T-helper 9 cell (primary cell): Measurements from ENCODE around the gene SERPINH1.

Source experiments
- DNase-seq: peaks from one replicate; pipeline ENCODE4 v3.0.0-alpha.2; 2020

The SERPINH1 gene

DNA sequence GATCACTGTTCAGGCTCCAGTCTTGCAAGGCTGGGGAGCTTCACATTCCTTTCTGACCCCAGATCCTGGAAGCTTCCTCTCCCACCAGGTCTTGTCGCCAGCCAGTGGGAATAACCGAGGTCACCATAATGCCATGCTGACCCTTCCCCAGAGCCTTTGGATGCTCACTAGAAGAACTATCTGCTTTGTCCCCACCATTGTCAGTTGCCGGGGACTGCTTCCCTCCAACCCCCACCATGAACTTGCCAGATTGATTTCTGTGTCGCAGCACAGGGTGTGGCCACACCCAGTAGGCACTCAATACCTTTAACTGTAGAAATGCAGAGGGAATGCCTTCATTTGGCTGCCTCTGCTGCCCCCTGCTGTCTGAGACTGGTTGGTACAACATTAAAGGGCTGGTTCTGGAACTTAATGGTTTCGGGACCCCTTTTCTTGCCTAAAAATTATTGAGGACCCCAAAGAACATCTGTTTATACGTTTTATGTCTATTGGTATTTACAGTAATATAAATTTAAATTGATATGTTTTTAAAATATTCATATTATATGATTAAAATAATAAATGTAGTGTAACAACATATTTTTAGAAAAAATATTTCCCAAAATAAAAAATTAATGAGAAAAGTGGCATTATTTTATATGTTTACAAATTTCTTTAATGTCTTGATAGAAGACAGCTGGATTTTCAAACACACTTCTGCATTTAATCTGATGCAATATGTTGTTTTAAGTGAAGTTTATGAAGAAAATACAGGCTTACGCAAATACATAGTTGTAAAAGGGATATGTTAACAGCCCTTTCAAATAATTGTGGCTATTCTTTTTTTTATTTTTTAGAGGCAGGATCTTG, 29.6 kb upstream of the SERPINH1 start:
- DNase-seq = peak; percentile 85

DNA sequence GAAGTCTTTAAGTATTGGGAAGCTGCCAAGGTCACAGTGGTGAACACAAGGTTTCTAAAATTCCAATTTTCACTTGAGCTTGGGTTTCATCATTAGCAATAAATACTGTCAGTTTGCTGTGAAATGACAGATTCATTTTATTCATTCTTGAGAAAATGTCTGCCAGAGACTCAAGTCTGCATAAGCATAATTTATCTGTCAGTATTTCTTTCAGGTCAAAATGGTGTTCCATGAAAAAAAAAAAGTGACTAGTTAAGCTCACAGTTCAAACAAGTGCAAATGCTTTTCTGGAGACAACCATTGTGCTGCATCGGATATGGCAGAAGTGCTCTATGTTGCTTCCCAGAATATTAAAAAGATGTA, 28.2 kb upstream of the SERPINH1 start:
- no peak for DNase-seq

DNA sequence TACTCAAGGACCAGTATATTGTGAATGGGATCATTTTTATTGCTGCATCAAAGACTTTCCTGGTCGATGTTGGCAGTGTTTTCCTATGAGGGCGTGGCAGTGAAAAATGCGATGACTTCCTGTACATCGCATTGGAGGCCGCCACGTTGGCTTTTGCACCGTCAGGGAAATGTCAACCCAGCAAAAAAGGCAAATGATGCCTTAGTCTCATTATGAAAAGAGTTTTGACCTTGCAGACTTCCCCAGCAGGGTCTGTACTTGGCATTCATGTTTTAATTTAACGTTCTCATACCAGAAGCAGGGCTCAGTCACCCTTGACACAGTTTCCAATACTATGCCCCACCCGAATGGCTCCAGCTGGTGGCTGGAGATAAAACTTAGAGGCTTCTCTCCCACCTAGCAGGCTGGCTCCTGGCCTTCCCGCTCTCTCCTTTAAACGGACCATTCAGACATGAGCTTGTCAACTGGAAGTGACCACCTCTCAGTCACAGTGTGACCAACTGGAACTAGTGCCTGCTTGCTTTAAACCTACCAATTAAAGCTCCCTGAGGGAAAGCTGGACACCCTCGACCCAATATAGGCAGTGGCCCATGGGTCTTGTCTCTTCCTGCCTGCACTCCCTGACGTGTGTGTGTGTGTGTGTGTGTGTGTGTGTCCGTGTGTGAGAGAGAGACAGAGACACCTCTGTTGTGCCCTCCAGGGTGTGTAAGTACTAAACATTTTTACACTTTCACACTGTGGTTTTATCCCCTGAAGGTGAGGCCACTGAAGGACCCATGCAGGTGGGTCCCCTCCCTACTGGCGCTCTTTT, 27.6 kb upstream of the SERPINH1 start:
- DNase-seq = no peak

- no peak for DNase-seq
Observed at GRCh38 chr11:75535071-75535470, 27.0 kb upstream of the SERPINH1 start.

DNA sequence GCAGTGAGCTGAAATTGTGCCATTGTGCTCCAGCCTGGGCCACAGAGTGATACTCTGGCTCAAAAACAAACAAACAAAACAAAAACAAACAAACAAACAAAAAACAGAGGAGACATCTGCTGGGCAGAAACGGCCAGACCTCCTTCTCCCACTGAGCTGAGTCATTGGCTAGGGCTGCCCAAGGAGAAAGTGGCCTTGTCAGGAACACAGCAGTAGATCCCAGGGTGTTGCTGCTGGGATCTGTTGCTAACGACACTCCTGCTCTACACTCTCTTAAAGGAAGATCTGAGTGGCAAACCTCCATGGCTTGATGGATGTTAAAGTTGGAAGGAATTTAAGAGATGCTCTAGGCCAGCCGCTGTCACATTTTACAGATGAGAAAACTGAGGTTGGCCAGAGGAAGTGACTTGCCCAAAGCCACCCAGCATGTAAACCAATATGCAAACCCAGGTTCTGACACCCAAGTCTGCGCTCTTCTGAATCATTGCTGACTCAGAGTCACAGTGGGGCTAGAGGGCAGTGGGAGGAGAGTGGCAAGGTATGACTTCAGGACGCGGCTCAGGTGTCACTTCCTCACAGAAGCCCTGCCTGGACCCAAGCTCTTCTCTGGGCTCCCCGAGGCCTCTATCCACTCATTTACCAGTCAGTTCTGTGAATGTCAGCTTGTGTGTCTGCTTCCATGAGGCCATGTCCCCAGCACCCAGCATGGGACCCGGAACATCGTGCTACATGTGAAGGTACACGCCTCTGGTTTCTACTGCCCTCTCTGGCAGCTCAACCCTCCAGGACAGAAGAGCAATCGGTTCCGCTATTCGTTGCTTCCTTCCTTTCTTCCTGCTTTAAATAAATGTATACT, 25.0 kb upstream of the SERPINH1 start:
- no peak for DNase-seq

- DNase-seq = no peak
Observed at GRCh38 chr11:75537740-75538139, 24.3 kb upstream of the SERPINH1 start.

GRCh38 chr11:75538150-75538942, 23.7 kb upstream of the SERPINH1 start:
- no peak for DNase-seq

GRCh38 chr11:75539459-75540334, 22.4 kb upstream of the SERPINH1 start:
- no peak for DNase-seq

- no peak for DNase-seq
Observed at GRCh38 chr11:75541193-75542087, 20.6 kb upstream of the SERPINH1 start.

GRCh38 chr11:75542088-75542438, 20.0 kb upstream of the SERPINH1 start:
- no peak for DNase-seq

DNA sequence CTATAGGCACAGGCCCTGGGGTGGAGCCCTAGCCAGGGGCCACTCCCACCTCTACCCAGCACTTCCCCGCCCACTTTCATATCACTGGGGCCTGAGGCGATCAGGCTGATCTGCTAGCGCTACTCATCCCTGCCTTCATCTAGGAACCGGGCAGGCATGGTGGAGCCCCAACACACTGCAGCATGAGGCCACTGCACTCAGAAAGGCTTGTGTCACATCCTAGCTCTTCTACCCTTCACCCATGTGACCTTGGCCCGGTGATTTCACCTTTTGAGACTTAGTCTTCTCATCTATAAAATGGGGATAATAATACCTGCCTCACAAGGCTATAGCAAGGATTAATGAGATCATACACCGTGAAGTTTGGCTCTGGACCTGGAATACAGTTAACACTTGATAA, 18.2 kb upstream of the SERPINH1 start:
- DNase-seq = no peak

DNA sequence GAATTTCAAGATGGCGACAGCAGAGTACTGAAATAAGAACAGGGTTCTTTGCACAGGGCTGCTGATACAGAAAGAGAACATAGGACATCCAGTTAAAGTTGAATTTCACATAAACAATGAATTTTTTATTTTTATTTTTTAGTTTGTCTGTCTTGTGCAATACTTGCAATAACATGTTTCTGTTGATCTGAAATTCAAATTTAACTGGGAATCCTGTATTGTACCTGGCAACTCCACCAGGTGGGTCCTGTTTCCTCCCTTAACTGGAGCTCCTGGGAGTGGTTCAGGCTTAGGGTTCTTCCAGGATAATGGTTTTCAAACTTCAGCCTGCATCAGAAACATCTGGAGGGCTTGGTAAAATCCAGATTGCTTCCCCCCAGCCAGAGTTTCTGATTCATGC, 14.9 kb upstream of the SERPINH1 start:
- no peak for DNase-seq

DNA sequence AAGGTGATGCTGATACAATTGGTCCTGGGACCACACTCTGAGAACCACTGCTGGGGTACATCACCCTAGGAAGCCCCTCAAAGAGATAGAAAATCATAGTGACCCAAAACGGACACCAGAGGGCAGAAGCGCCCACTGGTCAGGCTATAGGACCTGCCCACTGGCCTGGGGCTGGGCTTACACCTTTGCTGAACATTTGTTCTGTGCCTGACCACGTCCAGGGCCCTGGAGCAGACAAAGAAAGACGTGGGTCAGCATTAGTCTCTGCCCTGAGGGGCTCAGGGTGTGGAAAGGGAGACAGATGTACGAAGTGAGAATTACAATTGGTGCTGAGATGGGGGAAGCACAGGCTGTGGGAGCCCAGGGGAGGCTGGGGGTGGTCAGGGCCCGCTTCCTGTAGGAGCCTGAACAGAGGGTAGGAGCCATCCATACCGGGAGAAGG, 14.4 kb upstream of the SERPINH1 start:
- no peak for DNase-seq

GRCh38 chr11:75548595-75549272, 13.3 kb upstream of the SERPINH1 start:
- DNase-seq = no peak

DNA sequence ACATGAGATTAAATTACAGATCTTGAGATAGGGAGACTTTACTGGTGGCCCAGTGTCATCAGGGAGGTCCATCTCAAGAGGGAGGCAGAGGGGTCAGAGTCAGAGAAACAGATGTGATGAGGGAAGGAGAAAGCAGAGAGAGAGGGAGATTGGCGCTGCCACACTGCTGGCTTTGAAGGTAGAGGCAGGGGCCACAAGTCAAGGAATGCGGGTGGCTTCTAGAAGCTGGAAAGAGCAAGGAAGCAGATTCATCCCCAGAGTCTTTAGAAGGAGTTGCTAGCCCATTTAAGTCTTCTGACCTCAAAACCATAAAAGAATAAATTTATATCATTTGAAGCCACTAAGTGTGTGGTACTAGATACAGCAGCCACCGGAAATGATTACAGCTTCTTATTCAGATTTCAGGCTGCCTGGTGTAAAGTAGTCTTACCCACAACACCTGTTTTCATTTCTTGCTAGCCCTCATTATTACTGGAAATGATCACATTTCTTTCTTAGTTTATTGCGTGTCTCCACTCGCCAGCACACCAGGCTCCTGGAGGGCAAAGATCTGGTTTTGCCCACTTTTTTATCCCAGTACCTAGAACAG, 12.6 kb upstream of the SERPINH1 start:
- no peak for DNase-seq

DNA sequence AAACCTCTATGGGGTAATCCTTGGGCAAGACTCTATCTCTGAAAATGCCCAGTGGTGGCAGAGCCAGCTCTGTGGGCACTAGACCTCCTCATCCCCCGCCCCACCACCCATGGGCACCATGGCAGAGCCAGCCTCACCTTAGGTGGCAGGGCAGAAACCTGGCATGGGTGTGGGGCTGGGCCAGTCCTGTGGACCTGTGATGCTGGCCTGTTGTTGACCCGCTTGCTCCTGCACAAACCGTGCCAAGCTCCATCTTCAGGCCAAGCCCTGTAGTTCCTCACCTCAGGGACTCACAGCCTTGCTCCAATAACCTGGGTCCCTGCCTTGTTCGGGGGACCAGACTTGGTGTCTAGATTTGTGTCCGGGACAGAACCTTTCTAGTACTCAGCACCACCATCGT, 8.9 kb upstream of the SERPINH1 start:
- DNase-seq = no peak

DNA sequence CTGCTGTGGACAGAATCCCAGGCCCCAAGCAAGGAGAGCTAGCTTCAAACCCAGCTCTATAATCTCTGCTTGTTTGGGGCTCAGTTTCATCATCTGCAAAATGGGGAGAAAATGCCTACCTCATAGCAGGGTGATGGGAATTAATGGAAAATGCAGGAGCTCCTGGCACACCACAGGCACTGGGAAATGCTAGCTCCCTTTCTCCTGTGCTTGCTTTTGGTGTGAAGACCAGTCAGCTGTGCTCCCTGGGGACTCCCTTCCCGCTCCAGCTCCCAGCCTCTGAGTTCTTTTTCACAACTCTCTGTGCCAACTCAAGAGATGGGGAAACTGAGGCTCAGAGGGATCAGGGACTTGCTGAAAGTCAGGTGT, 8.2 kb upstream of the SERPINH1 start:
- DNase-seq = no peak

DNA sequence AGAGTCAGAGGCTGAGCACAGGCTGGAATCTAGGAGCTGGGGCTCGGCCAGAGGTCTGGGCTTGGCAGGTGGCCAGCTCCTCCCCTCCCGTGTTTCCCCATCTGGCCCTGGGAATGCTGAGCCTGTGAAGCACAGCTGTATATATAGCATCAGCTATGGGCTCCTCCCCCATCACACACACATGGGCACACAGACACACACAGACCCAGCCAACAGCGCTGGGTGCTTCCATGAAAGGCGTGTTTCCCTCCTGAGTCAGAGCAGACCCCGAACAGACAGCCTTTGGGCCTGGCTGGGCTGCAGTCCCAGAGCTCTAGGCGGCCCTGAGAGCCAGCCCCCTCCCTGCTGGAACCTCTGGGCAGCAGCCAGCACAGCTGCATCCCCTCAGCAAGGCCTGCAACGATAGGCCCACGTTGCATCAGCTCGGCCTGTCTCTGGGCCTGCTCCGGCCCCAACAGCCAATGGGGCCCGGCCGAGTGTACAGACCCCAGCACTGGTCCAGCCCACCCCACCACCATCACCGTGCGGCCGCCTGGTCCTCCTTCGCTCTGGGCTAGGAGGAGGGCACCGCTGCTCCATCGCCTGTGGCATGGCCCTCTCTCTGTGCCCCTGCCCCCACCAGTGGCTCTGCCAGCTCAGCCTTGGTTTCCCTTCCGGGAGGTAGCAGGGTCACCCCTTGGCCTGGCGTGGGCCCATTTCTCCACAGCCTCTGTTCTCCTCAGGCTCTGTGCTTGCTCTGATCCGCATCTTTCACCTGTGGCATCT, 7.6 kb upstream of the SERPINH1 start:
- DNase-seq = no peak
